ENCODE measurements around the gene BTBD16. TPM values are rescaled to one million over a fixed set of nuclear protein-coding genes. Genes with fewer than 3 reads are reported as not detected.
A peak's percentile ranks its signal among the peaks of the same experiment; 100 is the strongest.

BTBD16 gene
- total and polyA plus RNA-seq, 2 of the 13 experiments (the other 11 are each of a cell fraction or from before 2014, with no cell fraction given) = 5.0 to 11.9 TPM

GRCh38 chr10:122298598-122299301, 27.7 kb downstream of the BTBD16 start (continued):
- TF ChIP-seq RNF219 (CRISPR knock-in tag; IDR thresholded peaks at IDR 0.05) (no peak), TCF7L2 (IDR thresholded peaks at IDR 0.05; ENCODE audit: low read depth, low read length) (no peak), ZSCAN29 (CRISPR knock-in tag; conservative IDR thresholded peaks at IDR 0.05) (no peak), THAP11 (CRISPR knock-in tag; IDR thresholded peaks at IDR 0.05) (peak; percentile 55; the same call in 1 of the 2 replicates), HOXA3 (CRISPR knock-in tag; IDR thresholded peaks at IDR 0.05) (peak; percentile 29), TRAFD1 (CRISPR knock-in tag; IDR thresholded peaks at IDR 0.05; ENCODE audit: borderline replicate concordance) (no peak), TOE1 (CRISPR knock-in tag; IDR thresholded peaks at IDR 0.05) (no peak), ZZZ3 (CRISPR knock-in tag; IDR thresholded peaks at IDR 0.05; ENCODE audit: borderline replicate concordance) (no peak), ARNT2 (CRISPR knock-in tag; IDR thresholded peaks at IDR 0.05; ENCODE audit: low read depth) (no peak)
- TF ChIP-seq, protein P1, sequence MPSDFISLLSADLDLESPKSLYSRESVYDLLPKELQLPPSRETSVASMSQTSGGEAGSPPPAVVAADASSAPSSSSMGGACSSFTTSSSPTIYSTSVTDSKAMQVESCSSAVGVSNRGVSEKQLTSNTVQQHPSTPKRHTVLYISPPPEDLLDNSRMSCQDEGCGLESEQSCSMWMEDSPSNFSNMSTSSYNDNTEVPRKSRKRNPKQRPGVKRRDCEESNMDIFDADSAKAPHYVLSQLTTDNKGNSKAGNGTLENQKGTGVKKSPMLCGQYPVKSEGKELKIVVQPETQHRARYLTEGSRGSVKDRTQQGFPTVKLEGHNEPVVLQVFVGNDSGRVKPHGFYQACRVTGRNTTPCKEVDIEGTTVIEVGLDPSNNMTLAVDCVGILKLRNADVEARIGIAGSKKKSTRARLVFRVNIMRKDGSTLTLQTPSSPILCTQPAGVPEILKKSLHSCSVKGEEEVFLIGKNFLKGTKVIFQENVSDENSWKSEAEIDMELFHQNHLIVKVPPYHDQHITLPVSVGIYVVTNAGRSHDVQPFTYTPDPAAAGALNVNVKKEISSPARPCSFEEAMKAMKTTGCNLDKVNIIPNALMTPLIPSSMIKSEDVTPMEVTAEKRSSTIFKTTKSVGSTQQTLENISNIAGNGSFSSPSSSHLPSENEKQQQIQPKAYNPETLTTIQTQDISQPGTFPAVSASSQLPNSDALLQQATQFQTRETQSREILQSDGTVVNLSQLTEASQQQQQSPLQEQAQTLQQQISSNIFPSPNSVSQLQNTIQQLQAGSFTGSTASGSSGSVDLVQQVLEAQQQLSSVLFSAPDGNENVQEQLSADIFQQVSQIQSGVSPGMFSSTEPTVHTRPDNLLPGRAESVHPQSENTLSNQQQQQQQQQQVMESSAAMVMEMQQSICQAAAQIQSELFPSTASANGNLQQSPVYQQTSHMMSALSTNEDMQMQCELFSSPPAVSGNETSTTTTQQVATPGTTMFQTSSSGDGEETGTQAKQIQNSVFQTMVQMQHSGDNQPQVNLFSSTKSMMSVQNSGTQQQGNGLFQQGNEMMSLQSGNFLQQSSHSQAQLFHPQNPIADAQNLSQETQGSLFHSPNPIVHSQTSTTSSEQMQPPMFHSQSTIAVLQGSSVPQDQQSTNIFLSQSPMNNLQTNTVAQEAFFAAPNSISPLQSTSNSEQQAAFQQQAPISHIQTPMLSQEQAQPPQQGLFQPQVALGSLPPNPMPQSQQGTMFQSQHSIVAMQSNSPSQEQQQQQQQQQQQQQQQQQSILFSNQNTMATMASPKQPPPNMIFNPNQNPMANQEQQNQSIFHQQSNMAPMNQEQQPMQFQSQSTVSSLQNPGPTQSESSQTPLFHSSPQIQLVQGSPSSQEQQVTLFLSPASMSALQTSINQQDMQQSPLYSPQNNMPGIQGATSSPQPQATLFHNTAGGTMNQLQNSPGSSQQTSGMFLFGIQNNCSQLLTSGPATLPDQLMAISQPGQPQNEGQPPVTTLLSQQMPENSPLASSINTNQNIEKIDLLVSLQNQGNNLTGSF (CRISPR knock-in tag; IDR thresholded peaks at IDR 0.05) = no peak
- TF ChIP-seq, protein P2, sequence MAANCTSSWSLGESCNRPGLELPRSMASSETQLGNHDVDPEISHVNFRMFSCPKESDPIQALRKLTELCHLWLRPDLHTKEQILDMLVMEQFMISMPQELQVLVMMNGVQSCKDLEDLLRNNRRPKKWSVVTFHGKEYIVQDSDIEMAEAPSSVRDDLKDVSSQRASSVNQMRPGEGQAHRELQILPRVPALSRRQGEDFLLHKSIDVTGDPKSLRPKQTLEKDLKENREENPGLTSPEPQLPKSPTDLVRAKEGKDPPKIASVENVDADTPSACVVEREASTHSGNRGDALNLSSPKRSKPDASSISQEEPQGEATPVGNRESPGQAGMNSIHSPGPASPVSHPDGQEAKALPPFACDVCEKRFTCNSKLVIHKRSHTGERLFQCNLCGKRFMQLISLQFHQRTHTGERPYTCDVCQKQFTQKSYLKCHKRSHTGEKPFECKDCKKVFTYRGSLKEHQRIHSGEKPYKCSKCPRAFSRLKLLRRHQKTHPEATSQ (CRISPR knock-in tag; IDR thresholded peaks at IDR 0.05; ENCODE audit: borderline replicate concordance) = no peak
- TF ChIP-seq, protein P3, sequence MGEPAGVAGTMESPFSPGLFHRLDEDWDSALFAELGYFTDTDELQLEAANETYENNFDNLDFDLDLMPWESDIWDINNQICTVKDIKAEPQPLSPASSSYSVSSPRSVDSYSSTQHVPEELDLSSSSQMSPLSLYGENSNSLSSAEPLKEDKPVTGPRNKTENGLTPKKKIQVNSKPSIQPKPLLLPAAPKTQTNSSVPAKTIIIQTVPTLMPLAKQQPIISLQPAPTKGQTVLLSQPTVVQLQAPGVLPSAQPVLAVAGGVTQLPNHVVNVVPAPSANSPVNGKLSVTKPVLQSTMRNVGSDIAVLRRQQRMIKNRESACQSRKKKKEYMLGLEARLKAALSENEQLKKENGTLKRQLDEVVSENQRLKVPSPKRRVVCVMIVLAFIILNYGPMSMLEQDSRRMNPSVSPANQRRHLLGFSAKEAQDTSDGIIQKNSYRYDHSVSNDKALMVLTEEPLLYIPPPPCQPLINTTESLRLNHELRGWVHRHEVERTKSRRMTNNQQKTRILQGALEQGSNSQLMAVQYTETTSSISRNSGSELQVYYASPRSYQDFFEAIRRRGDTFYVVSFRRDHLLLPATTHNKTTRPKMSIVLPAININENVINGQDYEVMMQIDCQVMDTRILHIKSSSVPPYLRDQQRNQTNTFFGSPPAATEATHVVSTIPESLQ (CRISPR knock-in tag; conservative IDR thresholded peaks at IDR 0.05) = no peak
- TF ChIP-seq, protein P4, sequence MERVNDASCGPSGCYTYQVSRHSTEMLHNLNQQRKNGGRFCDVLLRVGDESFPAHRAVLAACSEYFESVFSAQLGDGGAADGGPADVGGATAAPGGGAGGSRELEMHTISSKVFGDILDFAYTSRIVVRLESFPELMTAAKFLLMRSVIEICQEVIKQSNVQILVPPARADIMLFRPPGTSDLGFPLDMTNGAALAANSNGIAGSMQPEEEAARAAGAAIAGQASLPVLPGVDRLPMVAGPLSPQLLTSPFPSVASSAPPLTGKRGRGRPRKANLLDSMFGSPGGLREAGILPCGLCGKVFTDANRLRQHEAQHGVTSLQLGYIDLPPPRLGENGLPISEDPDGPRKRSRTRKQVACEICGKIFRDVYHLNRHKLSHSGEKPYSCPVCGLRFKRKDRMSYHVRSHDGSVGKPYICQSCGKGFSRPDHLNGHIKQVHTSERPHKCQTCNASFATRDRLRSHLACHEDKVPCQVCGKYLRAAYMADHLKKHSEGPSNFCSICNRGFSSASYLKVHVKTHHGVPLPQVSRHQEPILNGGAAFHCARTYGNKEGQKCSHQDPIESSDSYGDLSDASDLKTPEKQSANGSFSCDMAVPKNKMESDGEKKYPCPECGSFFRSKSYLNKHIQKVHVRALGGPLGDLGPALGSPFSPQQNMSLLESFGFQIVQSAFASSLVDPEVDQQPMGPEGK (CRISPR knock-in tag; IDR thresholded peaks at IDR 0.05) = peak; percentile 83

Data from HepG2 (cell line).